ENCODE data around the gene URB1.

DNA sequence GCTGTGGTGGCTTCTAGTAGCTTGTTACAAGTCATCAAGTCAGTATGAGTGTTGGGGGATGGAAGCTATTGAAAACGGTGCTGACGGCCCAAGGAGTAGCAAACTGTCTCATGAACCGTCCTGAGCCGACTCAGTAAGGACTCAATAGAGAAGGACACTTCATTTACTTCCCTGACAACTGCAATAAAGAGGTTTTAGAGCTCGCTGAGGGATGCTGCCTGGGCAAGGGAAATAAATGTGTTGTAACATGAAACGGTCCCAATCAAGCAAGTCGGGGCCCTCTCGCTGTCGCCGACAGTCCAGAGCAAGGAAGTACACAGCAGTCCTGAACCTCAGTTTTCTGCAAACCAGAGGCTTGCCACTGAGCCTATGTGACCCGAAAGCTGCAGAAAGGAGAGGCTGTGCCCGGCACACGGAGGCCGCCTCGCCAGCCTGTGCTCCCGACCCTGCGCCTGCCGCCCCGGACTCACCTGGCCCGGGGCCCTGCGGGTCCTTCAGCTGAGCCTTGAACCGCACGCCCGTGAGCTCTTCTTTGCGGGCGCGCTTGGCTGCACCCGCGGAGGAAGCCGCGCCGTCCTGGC, 423 bp downstream of the URB1 start:
- TF ChIP-seq, protein P1, sequence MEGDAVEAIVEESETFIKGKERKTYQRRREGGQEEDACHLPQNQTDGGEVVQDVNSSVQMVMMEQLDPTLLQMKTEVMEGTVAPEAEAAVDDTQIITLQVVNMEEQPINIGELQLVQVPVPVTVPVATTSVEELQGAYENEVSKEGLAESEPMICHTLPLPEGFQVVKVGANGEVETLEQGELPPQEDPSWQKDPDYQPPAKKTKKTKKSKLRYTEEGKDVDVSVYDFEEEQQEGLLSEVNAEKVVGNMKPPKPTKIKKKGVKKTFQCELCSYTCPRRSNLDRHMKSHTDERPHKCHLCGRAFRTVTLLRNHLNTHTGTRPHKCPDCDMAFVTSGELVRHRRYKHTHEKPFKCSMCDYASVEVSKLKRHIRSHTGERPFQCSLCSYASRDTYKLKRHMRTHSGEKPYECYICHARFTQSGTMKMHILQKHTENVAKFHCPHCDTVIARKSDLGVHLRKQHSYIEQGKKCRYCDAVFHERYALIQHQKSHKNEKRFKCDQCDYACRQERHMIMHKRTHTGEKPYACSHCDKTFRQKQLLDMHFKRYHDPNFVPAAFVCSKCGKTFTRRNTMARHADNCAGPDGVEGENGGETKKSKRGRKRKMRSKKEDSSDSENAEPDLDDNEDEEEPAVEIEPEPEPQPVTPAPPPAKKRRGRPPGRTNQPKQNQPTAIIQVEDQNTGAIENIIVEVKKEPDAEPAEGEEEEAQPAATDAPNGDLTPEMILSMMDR (IDR thresholded peaks at IDR 0.05) = no peak
- TF ChIP-seq, protein P2, sequence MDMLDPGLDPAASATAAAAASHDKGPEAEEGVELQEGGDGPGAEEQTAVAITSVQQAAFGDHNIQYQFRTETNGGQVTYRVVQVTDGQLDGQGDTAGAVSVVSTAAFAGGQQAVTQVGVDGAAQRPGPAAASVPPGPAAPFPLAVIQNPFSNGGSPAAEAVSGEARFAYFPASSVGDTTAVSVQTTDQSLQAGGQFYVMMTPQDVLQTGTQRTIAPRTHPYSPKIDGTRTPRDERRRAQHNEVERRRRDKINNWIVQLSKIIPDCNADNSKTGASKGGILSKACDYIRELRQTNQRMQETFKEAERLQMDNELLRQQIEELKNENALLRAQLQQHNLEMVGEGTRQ (IDR thresholded peaks at IDR 0.05; ENCODE audit: borderline replicate concordance, low read depth, low read length) = no peak
- no peak for TF ChIP-seq FOXM1 (IDR thresholded peaks at IDR 0.05; ENCODE audit: low read depth)
- TF ChIP-seq RAD21 (IDR thresholded peaks at IDR 0.05; ENCODE audit: low read length) = no peak
- no peak for TF ChIP-seq GABPA (IDR thresholded peaks at IDR 0.05; ENCODE audit: low read depth)
- TF ChIP-seq POLR2AphosphoS5 (IDR thresholded peaks at IDR 0.05; ENCODE audit: low read depth, low read length) = no peak
- TF ChIP-seq RFX5 (IDR thresholded peaks at IDR 0.05; ENCODE audit: low read length) = no peak
- TF ChIP-seq, protein P3, sequence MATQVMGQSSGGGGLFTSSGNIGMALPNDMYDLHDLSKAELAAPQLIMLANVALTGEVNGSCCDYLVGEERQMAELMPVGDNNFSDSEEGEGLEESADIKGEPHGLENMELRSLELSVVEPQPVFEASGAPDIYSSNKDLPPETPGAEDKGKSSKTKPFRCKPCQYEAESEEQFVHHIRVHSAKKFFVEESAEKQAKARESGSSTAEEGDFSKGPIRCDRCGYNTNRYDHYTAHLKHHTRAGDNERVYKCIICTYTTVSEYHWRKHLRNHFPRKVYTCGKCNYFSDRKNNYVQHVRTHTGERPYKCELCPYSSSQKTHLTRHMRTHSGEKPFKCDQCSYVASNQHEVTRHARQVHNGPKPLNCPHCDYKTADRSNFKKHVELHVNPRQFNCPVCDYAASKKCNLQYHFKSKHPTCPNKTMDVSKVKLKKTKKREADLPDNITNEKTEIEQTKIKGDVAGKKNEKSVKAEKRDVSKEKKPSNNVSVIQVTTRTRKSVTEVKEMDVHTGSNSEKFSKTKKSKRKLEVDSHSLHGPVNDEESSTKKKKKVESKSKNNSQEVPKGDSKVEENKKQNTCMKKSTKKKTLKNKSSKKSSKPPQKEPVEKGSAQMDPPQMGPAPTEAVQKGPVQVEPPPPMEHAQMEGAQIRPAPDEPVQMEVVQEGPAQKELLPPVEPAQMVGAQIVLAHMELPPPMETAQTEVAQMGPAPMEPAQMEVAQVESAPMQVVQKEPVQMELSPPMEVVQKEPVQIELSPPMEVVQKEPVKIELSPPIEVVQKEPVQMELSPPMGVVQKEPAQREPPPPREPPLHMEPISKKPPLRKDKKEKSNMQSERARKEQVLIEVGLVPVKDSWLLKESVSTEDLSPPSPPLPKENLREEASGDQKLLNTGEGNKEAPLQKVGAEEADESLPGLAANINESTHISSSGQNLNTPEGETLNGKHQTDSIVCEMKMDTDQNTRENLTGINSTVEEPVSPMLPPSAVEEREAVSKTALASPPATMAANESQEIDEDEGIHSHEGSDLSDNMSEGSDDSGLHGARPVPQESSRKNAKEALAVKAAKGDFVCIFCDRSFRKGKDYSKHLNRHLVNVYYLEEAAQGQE (IDR thresholded peaks at IDR 0.05; ENCODE audit: low read depth, low read length) = no peak
- no peak for TF ChIP-seq EZH2phosphoT487 (IDR thresholded peaks at IDR 0.05; ENCODE audit: borderline replicate concordance, low read depth)
- TF ChIP-seq TEAD4 (IDR thresholded peaks at IDR 0.05; ENCODE audit: borderline replicate concordance, insufficient read depth) = no peak
- TF ChIP-seq MXI1 (IDR thresholded peaks at IDR 0.05; ENCODE audit: low read depth, low read length) = no peak
- no peak for TF ChIP-seq NFIC (IDR thresholded peaks at IDR 0.05; ENCODE audit: borderline replicate concordance)
- no peak for TF ChIP-seq RXRA (IDR thresholded peaks at IDR 0.05; ENCODE audit: borderline replicate concordance, low read depth)
